Nucleus accumbens (tissue), 56 donors: Measurements from ENCODE around the gene DUSP22.
"Not testable (repeated sequence)": the region's sequence is repeated elsewhere in the genome, so short reads cannot be mapped to it uniquely, and the experiment has no call there.

Experiments
- DNase-seq, 56 donors: peaks; one replicate each; lab custom pipeline; 2025; lab: John Stamatoyannopoulos, UW

Gene DUSP22

DNA sequence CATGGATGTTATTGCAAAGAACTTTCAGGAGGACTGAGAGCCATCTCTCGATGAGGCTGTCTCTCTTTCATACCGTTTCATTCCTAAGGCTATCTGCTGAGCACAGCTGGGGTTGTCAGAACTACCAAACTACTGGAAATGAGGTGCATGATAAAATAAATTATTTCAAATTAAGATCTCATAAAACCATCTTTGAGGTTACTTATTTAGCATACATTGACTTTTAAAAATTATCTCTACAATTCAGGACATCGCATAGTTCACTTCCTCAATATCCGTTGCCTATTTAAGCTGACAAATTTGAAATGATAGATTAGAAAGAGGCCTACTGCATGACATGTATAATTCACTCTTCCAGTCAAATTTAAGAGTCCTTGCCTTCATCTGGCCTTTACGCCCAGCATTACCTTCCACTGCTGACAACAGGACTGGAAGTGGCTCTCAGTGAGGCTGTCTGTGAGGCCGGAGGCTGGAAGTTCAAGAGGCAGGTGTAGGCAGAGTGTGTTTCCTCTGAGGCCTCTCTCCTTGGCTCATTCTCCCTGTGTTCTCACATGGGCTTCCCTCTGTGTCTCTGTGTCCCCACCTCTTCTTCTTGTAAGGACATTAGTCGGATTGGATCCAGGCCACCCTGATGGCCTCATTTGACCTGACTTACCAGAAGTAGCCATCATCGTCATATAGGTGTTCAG is 12.8 kb upstream of the DUSP22 start:
- no peak for DNase-seq

DNA sequence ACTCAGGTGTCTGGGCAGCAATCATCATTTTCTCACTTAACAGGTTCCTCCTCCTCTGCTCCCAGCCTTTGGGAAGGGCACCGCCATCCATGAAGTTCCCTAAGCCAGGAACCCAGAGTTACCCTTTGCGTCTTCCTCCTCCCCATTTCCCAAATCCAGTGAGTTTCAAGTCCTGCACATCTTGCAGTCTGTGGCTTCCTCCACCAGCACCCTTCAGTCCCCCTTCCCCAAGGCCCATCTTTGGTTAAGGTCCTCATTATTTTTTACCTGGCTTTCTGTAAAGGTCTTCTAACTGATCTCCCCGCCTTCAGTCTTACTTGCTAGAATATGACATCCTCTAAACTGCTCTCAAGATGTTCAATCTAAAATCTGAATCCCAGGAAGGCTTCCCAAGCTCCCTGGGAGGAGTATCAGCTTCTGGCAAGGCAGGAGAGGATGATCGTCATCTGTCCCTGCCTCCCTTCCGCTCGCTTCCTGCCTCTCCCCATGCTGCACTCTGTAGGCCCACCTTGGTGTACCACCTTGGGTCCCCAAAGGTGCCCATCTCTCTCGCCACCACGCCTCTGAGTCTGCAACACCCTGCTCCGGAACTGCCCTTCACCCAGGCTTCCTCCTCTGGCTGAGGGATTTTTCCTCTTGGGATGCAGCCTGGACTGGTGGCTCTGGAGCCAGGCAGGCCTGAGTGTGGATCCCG is 11.4 kb upstream of the DUSP22 start:
- no peak for DNase-seq

DNA sequence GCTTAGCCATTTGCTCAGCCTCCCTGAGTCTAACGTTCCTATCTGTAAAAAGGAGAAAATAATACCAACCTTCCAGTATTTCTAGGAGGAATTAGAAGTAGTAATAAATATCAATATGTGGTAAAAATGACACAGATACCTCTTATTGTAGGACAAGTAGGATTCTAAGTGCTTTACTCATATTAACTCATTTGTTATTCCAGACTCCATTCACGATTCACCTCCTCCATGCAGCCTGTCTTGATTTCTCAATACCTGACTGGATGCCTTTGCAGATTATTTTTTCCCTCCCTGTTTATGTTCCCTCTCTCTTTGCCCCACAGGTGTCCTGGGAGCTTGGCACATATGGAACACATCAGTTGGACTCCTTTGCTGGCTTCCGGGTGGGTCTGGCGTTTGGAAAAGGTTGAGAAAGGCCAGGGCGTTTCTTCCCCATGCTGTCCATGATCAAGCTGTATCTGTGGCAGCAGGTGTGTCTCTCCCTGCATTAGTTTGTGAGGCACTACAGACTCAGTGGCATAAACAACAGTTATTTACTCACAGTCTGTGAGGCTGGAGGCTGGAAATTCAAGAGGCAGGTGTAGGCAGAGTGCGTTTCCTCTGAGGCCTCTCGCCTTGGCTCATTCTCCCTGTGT is 10.7 kb upstream of the DUSP22 start:
- DNase-seq, result no peak

DNA sequence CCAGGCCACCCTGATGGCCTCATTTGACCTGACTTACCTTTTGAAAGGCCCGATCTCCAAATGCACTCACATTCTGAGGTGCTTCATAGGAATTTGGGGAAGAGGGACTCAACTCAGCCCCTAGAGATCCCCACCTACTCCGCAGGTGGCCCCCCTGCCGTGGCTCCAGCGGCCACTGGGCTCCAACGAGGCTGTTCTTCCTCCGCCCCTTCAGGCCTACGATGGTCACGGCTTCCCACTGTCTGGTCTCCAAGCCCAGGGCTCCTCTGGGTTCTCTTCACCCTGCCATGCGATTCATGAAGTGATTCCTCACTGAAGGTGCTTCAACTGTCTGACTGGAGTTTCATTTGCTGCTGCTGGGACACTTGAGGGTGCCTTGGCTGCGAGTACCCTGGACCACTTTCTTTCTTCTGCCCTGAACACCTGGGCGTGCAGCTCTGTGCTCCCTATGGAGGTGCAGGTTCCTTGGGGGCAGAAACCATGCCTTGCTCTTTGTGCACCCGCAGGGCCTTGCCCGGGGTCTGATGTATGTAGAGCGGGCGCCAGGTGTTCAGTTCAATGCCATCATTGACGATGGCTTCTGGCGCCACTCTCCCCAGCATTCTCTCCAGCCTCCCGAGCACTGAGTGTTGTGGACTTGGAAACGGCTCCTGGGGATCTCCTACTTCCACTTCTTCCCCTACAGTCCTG is 10.0 kb upstream of the DUSP22 start:
- no peak for DNase-seq

DNA sequence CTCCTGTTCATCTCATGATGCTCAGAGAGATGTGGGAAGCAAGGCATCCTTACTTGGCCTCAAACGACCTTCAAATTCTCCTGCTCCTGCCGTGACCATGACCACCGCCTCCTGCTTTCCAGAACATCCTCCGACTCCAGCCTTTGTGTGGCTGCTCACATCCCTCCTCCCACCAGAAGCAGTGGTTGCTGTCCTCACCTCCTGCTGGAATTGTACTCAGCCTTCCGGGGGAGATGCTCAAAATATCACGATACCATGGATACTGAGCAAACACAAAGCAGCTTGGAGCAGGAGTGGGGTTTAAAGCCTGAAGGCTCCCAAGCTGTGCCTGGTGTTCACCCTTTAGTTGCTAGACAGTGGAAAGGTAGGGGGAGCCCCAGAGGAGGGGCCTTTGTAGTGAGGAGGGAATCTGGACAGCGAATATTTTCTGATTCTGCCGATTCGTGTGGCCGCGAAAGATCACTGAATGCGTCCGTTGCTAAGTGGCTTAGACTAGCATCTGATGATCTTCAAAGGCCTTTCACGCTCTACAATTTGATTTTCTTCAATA is 9.3 kb upstream of the DUSP22 start:
- DNase-seq, result no peak

DNA sequence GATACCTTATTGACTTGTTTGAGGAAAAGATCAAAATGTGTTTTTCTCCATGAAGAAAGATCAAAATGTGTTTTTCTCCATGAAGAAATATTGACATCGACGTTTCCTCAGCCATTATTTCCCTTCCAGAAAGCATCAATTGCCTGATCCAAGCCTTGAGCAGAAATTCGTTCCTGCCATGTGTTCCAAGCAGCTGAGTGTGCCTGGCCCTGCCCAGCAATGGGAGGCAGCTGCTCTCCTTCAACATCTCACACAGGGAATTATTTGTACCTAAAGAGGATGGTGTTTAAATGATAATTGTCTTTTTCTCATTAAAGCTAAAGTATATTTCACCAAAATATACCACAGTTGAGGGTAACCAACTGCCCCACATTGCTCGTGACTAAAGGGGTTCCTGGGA is 7.8 kb upstream of the DUSP22 start:
- no peak for DNase-seq

DNA sequence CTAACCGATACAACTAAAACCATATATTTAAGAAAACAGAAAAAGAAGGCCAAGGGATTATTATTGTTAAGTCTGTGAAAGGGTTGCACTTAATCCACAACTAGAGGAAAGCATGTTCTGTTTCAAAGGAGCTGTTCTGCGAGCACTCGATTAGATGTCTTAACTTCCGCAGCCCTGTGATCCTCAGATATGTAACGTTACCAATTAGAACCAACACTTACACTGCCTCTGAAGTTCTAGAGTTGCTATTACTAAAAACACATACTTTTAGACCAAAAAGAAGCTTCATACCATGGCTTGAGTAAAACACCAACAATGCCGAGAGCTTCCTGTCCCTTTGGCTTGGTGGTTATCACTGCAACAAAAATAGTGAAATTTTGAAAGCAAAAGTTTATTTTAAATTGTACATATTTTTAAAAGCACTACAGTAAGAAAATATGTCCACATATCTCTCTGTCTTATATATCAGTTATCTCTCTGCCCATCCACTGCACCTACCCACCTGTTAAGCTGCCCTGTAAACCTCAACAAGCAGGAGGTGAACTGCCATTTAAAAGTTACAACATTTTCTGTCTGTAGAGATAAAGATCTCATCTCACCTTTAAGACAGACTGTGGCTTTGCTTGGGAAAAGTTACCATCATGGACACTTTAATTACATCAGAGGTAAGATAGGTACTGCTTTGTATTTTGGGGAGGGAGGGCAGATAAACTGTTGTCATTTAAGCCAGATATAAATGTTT is 7.1 kb upstream of the DUSP22 start:
- no peak for DNase-seq

DNA sequence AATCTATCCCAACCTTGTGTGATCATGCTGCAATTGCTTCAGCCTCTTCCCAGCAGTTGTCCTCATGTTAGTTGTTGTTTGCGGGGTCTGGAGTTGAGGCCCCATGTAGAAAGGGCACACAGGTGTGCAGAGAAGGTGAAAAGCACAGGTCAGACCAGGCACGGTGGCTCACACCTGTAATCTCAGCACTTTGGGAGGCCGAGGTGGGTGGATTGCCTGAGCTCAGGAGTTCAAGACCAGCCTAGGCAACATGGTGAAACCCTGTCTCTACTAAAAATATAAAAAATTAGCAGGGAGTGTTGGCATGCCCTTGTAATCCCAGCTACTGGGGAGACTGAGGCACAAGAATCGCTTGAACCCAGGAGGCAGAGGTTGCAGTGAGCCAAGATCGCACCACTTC is 6.4 kb upstream of the DUSP22 start:
- DNase-seq, result not testable (repeated sequence)

DNA sequence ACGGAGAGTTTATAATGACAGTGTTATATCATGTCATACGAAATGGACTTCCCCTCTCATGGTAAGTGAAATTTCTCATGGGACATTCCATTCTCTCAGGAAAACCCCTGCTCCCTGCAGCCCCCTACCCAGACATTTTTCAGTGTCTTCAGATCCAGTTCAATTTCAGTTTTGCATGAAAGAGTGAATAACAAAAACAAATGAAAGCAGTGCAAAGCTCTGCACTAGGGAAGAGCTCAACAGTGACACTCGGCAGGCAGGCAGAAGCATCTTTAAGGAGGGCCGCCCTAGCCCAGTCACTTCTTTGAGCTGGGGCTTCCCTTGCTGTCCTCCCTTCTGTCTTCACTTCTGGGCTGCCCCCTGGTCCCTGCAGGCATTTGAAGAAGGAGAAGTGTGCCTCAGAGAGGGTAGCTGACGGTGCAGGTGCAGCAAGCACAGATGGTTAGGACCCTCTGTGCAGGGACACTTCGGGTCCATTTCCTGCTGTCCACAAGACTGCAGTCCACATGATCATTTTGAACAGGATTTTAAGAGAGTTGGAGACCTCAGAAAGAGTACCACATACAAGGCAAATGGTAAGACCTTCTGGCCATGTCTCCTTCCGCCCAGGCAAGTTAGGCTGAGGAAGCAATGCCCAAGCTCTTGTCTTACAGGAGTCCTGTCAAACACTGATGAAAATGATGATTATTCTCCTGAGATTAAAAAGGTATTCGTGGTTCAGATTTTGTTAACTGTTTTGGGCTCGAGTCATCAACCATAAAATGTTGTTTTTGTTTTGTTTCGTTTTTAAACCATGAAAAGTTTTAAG is 5.4 kb upstream of the DUSP22 start:
- DNase-seq, result no peak

DNA sequence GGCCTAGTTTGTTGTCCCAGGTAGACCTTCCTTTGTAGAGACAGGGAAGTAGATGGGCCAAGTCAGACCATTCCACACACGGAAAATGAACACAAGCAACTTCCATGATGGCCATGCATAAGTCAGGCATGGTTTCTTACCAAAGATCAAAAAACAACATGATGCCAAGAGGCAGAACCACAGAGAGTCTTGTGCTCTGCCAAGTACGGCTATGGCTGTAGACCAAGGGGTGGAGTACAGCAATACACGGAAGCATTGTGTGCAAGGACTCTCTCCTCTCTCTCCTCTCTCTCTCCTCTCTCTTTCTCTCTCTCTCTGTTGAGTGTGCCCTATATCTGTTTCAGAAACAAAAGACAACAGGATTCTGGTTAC is 4.8 kb upstream of the DUSP22 start:
- DNase-seq, result no peak

DNA sequence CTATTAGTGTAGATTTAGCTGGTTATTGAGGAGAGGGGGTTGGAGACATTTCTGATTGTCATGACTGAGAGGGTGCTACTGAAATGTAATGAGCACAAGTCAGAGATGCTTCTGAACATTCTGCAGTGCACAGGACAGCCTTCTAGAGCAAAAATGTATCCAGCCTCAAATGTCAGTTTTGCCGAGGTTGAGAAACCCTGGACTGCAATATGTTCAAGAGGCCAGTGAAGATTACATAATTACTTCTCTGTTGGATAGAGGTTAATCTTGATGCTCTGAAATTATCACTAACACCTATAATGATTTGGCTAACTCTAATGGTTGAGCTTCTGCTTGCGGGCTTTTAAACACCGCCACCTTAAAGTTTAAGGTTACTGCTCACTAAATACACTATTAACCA is 3.4 kb upstream of the DUSP22 start:
- DNase-seq, result no peak

DNA sequence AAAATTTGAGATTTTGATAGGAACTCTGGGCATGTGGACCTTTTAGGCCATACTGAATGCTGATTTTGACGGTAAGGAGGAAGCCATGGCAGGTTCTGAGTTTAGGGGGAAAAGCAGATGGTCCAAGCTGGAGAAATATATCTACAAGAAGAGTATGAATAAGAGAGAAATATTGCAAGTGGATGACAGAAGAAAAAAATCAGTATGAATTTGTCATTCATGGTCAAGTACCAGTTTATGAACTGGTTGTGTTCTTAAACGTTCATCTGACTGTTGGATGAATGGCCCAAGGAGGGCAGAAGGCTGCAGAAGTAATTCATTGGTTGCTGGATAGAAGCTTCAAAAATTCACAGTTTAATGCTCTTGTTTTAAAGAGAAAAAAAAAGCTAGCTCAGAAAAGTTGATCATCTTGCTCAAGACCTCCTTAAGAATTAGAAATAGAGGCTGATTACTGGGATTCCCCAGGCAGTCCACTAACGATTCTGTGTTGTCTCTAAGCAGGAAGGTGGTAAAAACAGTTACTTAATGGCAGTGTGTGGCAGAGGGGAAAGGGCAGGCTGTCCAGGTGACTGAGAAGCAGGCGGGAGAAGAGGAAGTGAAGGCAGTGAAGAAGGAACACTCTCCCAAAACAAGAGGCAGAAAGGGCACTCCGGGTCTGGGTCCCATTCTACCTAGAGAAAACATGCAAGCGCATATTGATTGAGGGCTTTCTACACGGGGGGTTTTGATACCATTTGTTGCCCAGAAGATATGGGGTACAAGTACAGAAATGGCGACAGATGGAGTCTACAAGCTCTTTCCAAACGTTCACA is 2.0 kb upstream of the DUSP22 start:
- no peak for DNase-seq

DNA sequence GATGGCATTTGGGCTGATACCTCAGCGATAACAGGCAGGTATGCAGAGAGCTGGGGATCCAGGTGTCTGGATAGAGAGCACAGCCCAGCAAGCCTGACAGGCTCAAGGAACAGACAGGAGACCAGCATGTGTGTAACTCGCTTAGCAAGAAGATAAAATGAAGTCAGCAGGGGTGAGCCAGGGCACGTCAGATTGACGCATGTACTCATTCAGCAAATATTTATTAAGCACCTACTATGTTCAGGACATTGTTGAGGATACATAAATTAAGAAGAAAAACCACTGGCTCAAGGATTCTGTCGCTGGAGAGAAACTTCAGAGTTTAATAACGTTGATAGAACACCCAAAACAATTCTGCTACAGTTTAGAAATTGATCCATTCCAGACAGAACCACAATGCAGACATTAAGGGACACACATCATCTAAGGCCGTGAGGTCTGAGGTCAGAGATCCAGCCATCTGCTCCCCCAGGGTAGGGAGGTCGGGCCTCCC is 1.0 kb upstream of the DUSP22 start:
- DNase-seq, result no peak

DNA sequence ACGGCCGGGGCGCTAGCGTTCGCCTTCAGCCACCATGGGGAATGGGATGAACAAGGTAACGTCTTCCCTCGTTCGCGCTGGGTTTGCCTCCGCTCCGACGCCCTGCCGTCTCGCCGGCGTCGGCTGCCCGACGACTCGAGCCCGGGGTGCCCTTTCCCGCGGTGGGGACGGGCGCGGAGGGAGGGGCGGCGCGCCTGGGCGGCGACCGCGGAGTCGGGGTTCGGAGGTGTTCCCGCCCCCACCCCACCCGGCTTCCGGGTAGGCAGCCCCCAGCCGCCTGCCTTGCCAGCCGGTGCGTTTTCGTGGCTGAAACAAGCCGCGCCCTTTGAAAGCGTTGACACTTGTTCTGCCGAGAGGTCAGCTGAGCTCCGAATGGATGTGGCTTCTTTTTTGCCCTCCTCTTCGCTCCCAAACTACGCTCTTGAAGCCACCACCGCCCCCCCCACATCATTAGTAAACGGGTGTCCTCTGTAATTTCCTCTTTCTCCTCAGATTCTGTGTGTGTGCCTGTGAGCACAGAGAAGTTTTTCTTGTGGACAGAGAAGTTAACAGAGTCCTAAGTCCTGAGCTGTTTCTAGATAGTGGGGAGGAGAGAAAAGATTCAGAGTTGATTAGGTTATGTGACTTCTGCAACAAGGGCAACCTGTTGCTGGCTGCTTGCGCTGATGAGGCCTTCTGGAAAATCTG is 362 bp downstream of the DUSP22 start:
- DNase-seq, result no peak

DNA sequence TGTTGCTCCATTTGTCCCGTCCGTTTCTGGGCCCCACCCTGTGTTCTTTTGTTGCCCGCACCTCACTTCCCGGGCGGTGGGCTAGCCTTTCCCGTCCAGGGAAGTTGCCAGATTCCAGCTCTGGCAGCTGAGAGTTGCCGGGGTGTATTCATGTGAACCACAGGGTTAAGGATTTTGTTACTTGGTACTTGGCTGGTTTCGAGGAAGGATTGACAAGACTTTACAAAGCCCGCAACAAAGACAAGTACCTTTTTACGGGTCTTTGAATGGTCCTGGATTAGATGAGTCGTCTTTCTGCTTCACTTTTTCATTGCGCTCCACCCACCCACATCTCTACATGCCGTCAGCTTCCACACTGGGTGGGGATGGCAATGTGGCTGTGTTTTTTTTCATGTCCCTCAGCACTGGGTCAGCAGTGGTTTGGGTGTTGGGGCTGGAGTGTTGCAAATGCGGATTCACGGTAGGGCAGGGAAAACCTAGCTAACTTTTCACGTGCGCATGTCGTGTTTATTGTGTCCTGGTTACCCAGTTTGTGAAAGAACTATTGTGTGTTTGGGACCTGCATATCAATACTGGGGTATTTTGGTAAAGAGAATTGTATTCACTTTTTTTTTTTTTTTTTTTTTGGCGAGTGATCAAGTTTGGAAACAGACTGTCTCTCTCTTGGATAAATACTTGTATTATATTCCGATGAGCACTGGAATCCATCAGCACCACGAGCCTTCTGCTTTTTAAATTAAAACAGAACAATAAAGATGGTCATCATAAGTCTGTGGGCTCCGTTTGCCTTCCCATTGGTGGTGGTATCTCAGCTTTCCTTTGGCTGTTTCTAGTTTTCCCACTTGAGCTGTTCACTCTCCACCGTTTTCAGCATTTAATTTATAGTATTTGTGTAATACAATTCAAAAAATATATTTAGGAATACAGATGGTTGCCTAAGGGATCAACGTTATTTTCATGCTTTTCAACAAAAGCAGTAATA is 1.2 kb downstream of the DUSP22 start:
- no peak for DNase-seq

DNA sequence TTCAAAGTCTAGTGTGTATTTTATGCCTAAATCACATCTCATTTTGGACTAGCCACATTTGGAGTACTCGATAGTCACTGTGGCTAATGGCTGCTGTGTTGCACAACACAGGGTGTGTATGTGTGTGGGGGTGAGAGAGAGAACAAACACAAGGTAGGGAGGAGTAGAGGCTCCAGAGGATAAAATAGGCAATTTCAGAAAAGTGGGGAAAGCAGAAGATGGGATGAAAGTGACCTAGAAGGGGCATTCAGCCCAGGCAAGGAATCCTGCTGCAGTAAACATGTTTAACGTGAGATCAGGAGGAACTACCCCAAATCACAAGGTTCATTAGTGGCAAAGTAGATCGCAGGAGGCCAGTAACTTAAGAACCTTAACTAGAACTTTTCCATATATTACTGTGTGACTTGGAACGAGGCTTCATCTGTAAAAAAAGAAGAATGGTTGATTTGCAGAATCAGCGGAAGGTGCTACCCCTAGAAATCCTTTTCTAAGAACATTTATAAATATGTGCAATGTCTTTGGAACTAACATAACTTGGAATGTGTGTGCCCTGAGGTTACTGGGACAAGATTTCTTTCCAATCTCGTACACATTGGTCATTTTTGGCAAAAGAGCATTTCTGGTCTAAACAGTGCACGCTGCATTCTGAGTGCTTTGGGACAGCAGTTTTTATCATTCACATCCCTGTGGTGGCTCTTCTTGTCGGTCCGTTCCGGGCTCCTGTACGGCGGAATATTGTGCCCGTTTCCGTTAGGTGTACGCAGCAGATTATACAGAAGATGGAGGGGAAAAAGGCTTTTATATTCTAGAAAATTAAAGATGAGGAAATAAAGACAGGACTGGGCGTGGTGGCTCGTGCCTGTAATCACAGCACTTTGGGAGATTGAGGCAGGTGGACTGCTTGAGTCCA is 2.6 kb downstream of the DUSP22 start:
- DNase-seq, result no peak
